Epithelial cell of proximal tubule (primary cell): Measurements from ENCODE around the gene TOLLIP. TPM values are rescaled to one million over a fixed set of nuclear protein-coding genes. Genes with fewer than 3 reads are reported as not detected.
"Not testable (repeated sequence)": the region's sequence is repeated elsewhere in the genome, so short reads cannot be mapped to it uniquely, and the experiment has no call there.

Experiments used
- DNase-seq: peaks from one replicate; pipeline ENCODE4 v3.0.0-alpha.2; 2011; ENCODE audit warnings: low read depth
- H3K4me3 ChIP-seq: 2 replicates; pipeline ENCODE4 v1.5.1; 2011; ENCODE audit warnings: low read depth, mild to moderate bottlenecking, low read length
- CTCF ChIP-seq: conservative IDR thresholded peaks from 2 replicates; pipeline ENCODE4 v1.5.1; 2012; ENCODE audit warnings: low read depth, mild to moderate bottlenecking, low read length
- total RNA-seq: library from RNA; depleted of rRNA; stranded (reverse); fragments of >200 nt; gene quantifications from 2 replicates; pipeline ENCODE4 v1.2.3, GENCODE V29; 2015

The TOLLIP gene
- 22.0 and 28.5 TPM in 2 replicates for total RNA-seq

DNA sequence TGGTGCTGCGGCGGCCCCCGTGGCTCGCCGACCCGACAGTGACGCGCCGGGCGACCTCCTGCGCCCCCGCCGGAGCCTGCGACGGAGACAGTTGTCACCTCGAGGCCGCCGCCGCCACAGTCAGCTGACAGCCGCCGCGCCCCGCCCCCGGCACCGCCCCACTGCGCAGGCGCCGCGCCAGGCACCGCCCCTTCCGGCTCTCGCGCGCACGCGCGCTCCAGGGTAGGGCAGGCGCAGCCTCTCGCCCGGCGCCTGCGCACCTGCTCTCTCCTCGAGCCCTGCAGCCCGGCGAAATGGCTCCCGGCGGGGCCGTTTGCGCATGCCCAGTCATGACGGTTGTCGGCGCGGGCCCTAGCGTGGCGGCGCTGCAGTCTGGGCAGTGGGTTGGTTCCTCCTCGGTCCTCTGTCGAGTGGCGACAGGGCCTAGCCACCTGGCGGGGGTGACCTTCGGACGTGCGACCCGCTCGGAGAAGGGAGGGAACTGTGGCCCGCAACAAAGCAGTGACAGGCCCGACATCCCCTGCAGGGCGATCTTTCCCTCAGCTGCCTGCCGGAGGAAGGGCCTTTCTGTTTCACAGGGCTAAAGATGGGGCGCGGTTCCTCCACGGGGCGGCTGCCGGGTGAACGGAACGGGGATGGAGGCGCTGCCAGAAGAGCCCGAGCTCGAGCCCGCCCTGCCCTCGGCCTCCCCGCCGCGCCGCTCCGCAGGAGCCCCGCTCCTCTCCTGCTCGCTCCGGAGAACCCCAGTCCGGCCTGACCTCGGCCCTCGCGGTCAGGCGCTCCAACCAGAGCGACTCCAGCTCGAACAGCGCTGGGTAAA is at the start of gene TOLLIP:
TSS of gene TOLLIP (minus strand) at position 135 of the 820 bp plus-strand sequence. CDS start at position 1, 134 bp downstream.
- peak; percentile 4 for TF ChIP-seq CTCF
- H3K4me3 ChIP-seq: peak within 1 kb of the TSS; percentile 81
- no peak for DNase-seq

GRCh38 chr11:1358931-1359330 is 49.5 kb upstream of the TOLLIP start:
- not testable (repeated sequence) for H3K4me3 ChIP-seq, DNase-seq

DNA sequence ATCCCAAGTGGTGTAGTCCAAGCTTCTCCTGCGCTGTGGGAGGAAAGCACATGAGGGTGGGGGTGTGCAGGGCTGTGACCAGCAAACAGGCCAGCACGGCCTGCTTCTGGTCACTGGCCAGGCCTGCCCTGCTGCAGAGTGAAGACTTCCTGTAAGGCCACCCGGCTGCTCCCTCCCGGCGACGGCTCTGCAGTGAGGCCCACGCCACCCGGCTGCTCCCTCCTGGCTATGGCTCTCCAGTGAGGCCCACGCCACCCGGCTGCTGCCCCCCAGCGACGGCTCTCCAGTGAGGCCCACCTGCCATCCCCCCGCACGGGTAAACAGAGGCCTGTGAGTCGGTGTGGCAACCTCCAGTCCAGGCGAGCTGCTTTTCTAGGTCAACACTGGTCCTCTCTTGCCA is 48.9 kb upstream of the TOLLIP start:
- no peak overlapping the region for H3K4me3 ChIP-seq
- DNase-seq: no peak
- TF ChIP-seq CTCF: no peak

DNA sequence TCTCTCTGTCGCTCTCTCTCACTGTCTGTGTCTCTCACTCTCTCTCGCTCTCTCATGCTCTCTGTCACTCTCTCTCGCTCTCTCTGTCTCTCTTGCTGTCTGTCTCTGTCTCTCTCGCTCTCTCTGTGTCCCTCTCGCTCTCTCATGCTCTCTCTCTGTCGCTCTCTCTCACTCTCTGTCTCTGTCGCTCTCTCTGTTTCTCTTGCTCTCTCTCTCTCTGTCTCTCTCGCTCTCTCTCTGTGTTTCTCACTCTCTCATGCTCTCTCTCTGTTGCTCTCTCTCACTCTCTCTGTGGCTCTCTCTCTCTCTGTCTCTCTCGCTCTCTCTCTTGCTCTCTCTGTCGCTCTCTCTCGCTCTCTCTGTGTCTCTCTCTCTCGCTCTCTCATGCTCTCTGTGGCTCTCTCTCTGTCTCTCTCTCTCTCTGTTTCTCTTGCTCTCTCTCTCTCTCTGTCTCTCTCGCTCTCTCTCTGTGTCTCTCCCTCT is 47.1 kb upstream of the TOLLIP start:
- no peak overlapping the region for H3K4me3 ChIP-seq
- DNase-seq: no peak
- no peak for TF ChIP-seq CTCF

DNA sequence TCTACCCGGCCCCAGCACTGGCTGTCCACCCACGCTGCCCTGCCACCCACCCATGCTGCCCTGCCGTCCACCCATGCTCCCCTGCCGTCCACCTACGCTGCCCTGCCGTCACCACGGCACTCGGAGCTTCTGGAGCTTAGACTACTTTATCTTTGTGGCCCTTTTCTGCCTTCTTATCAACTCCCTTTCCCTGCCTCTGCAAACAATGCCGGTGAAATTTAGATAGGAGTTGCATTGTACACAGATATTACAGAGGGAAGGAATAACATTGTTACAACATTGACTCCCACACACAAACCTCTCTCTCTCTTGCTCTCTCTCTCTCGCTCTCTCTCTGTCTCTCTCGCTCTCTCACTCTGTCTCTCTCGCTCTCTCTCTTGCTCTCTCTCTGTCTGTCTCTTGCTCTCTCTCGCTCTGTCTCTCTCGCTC is 46.6 kb upstream of the TOLLIP start:
- H3K4me3 ChIP-seq: no peak overlapping the region
- TF ChIP-seq CTCF: no peak
- DNase-seq: no peak

DNA sequence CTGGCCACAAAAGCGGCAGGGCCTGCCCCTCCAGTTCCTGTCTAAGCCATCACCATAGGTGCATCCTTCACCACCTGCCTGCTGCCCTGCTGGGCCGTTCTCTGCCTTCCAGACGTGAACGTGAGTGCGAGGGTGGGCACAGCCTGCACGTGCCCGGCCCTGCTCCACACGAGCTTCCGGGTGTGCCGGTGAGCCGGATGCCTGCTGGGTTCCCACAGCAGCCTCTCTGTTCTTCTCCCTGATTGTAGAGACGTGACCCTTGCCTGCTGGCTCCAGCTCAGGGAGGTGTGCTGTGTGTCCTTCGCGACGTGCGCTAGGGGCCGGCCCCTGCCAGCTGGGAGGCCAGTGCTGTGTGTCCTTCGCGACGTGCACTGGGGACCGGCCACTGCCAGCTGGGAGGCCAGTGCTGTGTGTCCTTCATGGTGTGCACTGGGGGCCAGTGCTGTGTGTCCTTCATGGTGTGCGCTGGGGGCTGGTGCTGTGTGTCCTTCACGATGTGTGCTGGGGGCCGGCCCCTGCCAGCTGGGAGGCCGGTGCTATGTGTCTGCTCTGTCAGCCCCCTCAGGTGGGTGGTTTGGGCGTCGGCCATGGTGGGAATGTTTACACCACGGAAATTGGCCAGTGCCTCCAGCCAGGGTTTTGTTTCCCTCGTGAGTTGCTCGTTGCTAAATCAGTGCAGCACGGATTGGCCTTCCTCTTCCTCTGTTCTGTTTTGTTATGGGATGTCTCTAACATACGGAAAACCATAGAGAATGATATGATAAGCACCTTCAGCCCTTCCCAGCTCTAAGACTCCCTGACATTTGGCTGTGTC is 44.9 kb upstream of the TOLLIP start:
- DNase-seq: no peak
- no peak overlapping the region for H3K4me3 ChIP-seq
- TF ChIP-seq CTCF: no peak

DNA sequence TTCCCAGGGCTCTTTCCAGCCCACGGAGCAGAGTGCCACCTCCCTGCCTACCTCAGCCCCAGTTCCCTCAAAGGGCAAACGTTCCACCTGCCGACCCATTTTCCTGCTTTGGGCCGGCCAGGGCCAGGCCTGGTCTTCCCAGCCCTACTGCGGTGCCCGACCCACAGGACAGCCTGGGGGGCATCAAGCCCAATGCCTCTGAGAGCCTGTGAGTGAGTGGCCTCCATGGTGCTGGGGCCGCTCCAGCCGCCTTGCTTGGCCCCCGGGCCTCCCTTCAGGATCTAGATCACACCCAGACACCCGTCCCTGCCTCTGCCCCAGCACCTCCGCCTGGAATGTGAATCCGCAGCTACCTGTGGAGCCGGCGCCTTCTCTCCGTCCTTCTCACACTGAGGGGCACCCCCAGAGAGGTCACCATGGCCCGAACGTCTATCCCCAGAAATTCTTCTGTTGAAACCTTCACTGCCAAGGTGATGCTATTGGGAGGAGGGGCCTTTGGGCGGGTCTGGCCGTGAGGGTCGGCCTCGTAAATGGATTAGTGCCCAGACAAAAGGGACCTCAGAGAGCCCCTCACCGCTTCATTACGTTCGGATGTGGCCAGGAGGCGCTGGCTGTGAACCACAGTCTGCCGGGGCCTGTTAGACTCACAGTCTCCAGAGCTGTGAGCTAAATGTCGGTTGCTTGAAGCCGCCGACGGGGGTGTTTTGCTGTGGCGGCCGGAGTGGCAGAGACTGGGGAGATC is 44.1 kb upstream of the TOLLIP start:
- no peak for DNase-seq
- no peak for TF ChIP-seq CTCF
- H3K4me3 ChIP-seq: no peak overlapping the region
